Glutamatergic neuron (in vitro differentiated cells): ENCODE results near the gene GPR84. TPM values are rescaled to one million over a fixed set of nuclear protein-coding genes. Genes with fewer than 3 reads are reported as not detected.

Source experiments
- DNase-seq: peaks from one replicate; pipeline ENCODE4 v3.0.0; 2022
- H3K27ac Mint-ChIP-seq: one replicate; pipeline ENCODE4 v1.8.0; 2020; ENCODE audit warnings: mild to moderate bottlenecking, mixed read lengths, inconsistent platforms; ENCODE audit not compliant: unreplicated experiment
- H3K27me3 Mint-ChIP-seq: one replicate; pipeline ENCODE4 v1.8.0; 2020; ENCODE audit warnings: mild to moderate bottlenecking, moderate library complexity, mixed read lengths, inconsistent platforms; ENCODE audit not compliant: unreplicated experiment
- H3K36me3 Mint-ChIP-seq: one replicate; pipeline ENCODE4 v1.8.0; 2020; ENCODE audit warnings: mild to moderate bottlenecking, mixed read lengths, inconsistent platforms; ENCODE audit not compliant: unreplicated experiment
- H3K4me1 Mint-ChIP-seq: one replicate; pipeline ENCODE4 v1.8.0; 2020; ENCODE audit warnings: mild to moderate bottlenecking, low read depth, mixed read lengths, inconsistent platforms; ENCODE audit not compliant: unreplicated experiment
- H3K4me3 Mint-ChIP-seq: one replicate; pipeline ENCODE4 v1.8.0; 2020; ENCODE audit warnings: mild to moderate bottlenecking, mixed read lengths, inconsistent platforms; ENCODE audit not compliant: unreplicated experiment
- H3K9me3 Mint-ChIP-seq: one replicate; pipeline ENCODE4 v1.8.0; 2020; ENCODE audit warnings: mild to moderate bottlenecking, moderate library complexity, mixed read lengths, inconsistent platforms; ENCODE audit not compliant: unreplicated experiment
- total RNA-seq: library from RNA; stranded (reverse); fragmentation: NEBNext Ultra II Directional; extraction: Animal tissue kit (Norgen Biotek cat#: 25700); gene quantifications from one replicate; pipeline ENCODE4 v1.2.1, GENCODE V29; 2021; ENCODE audit not compliant: unreplicated experiment
- TF ChIP-seq, protein P1 (sequence below): fragments of 200-600 bp; sonication (generic); IDR thresholded peaks from one replicate; pipeline ENCODE4 v1.5.0; 2021; ENCODE audit not compliant: partially characterized antibody, unreplicated experiment

GPR84 gene
- total RNA-seq, 1 donor from 2014 or later, result not detected

GRCh38 chr12:54386403-54387113, 22.3 kb upstream of the GPR84 start:
- peak overlapping the region; percentile 76 for H3K27ac Mint-ChIP-seq
- TF ChIP-seq, protein P1, sequence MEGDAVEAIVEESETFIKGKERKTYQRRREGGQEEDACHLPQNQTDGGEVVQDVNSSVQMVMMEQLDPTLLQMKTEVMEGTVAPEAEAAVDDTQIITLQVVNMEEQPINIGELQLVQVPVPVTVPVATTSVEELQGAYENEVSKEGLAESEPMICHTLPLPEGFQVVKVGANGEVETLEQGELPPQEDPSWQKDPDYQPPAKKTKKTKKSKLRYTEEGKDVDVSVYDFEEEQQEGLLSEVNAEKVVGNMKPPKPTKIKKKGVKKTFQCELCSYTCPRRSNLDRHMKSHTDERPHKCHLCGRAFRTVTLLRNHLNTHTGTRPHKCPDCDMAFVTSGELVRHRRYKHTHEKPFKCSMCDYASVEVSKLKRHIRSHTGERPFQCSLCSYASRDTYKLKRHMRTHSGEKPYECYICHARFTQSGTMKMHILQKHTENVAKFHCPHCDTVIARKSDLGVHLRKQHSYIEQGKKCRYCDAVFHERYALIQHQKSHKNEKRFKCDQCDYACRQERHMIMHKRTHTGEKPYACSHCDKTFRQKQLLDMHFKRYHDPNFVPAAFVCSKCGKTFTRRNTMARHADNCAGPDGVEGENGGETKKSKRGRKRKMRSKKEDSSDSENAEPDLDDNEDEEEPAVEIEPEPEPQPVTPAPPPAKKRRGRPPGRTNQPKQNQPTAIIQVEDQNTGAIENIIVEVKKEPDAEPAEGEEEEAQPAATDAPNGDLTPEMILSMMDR, result no peak
- no peak for DNase-seq
- peaks cover 4% of the 10 kb centered on the region for H3K9me3 Mint-ChIP-seq
- peak overlapping the region; percentile 59 for H3K4me3 Mint-ChIP-seq
- peaks cover 4% of the 10 kb centered on the region for H3K36me3 Mint-ChIP-seq
- H3K4me1 Mint-ChIP-seq, result peaks cover 36% of the 10 kb centered on the region
- H3K27me3 Mint-ChIP-seq, result peaks cover 5% of the 10 kb centered on the region

DNA sequence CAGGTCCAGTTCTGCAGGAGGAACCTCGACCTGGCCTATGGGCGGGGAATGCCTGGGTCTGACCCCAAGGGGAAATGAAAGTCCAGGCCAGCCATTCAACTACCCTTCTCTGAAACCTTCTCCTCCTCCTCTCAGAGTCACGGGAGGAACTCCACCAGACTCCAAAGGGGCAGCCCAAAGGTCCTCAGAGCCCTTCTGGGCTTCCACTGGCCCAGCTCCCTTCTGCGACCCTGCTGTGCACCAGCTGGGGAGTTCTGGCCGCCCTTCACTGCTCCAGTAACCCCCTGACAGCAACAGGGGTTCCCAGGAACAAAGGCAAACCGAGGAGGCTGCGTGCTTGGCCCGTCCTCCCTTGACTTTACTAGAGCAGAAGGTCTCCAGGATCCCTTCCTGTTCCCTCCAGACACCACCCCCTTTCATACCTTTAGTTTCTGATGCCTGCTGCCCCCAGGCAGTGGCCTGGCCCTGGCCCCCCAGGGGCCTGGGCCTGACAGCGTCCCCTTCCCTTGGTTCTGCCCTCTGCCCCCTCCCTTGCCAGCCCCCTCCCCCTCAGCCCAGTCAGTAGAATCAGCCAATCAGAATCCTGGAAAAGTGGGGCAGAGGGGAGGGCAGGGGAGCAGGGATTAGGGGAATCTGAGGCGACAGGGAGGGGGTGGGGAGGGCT, 21.1 kb upstream of the GPR84 start:
- Mint-ChIP-seq H3K4me3 (peak overlapping the region; percentile 30), H3K36me3 (peaks cover 4% of the 10 kb centered on the region), H3K9me3 (peaks cover 6% of the 10 kb centered on the region), H3K27ac (peak overlapping the region; percentile 38), H3K4me1 (peaks cover 36% of the 10 kb centered on the region), H3K27me3 (peaks cover 5% of the 10 kb centered on the region)
- TF ChIP-seq, protein P1, result no peak
- DNase-seq, result no peak

GRCh38 chr12:54384591-54385041, 20.3 kb upstream of the GPR84 start, which contains the start of gene ZNF385A:
Gene ZNF385A (minus strand): TSS chr12:54384733. CDS start chr12:54384514, 219 bp downstream.
- Mint-ChIP-seq H3K4me1 (peaks cover 36% of the 10 kb centered on the region), H3K9me3 (peaks cover 8% of the 10 kb centered on the region), H3K36me3 (peaks cover 4% of the 10 kb centered on the region), H3K27me3 (peaks cover 5% of the 10 kb centered on the region), H3K27ac (peak within 1 kb of the TSS; percentile 38), H3K4me3 (peak within 1 kb of the TSS; percentile 30)
- TF ChIP-seq, protein P1, result no peak
- DNase-seq, result no peak

DNA sequence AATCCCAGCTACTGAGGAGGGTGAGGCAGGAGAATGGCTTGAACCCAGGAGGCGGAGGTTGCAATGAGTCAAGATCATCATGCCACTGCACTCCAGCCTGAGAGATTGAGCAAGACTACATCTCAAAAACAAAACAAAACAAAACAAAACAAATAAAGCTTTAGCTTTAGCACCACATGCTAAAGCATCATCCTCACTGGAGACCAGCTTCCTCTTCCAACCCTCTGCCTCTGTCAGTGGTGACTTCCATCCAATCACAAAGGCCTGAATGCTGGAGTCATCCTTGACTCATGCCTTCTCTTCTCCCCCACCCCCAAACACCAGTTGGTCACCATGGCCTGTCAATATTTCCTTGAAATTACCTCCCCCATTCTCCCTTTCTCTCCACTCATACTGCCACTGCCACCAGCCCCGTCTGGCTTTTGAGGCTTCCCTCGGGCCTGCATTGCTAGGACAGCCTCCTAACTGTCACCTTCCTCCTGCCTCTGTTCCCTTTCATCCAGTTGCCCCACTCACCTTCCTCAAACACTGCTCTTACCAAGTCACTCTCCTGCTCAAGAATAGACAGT, 18.8 kb upstream of the GPR84 start:
- H3K4me3 Mint-ChIP-seq, result no peak overlapping the region
- peaks cover 10% of the 10 kb centered on the region for H3K27me3 Mint-ChIP-seq
- H3K36me3 Mint-ChIP-seq, result peaks cover 4% of the 10 kb centered on the region
- DNase-seq, result no peak
- H3K4me1 Mint-ChIP-seq, result peaks cover 35% of the 10 kb centered on the region
- peaks cover 8% of the 10 kb centered on the region for H3K9me3 Mint-ChIP-seq
- no peak overlapping the region for H3K27ac Mint-ChIP-seq
- TF ChIP-seq, protein P1, result no peak
